Thyroid gland (tissue), 4 donors: ENCODE measurements around the gene COL25A1.

Experiments used
- CTCF ChIP-seq, 6 experiments: fragments of 200-600 bp in 3 of 6; fragments of 450-650 bp in 3 of 6; sonication (generic) in 3 of 6; IDR thresholded peaks; one replicate each; pipeline ENCODE4 v1.5.1; 2016 to 2019; ENCODE audit warnings: antibody characterized with exemption in 6 of 6, mild to moderate bottlenecking in 2 of 6, inconsistent platforms in 1 of 6, moderate library complexity in 1 of 6
- POLR2A ChIP-seq, 2 donors: fragments of 450-650 bp; IDR thresholded peaks; one replicate each; pipeline ENCODE4 v1.6.1; 2017; ENCODE audit warnings: antibody characterized with exemption in 2 of 2, mild to moderate bottlenecking in 2 of 2, moderate library complexity in 1 of 2

DNA sequence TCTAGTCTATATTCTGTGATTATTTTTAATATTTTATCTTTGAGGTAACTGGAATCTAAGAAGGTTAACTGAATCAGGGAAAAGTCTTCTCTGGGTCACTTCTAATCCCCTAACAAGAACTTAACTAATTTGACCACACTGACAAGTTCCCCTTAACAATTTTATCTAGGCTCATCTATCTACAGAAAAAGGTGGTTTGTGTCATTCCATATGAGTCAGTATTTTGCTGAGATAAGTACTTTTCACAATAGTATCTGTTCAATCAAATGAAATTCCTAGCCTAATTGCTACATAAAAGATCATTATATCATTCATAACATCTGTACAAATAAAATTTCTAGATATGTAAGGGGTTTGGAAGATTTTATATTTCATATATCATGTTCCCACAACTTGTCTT is 45.6 kb downstream of the COL25A1 start:
- TF ChIP-seq CTCF (IDR thresholded peaks at IDR 0.05), result no peak
- TF ChIP-seq POLR2A (IDR thresholded peaks at IDR 0.05), result no peak
